HG03439 (cell line): Measurements from ENCODE around the gene CCR5AS.
"Not testable (repeated sequence)": the region's sequence is repeated elsewhere in the genome, so short reads cannot be mapped to it uniquely, and the experiment has no call there.

Experiments
- ATAC-seq: cut with Tn5 transposase; IDR thresholded peaks from one replicate; pipeline ENCODE4 v1.9.1; 2021; ENCODE audit warnings: mild to moderate bottlenecking, moderate library complexity; ENCODE audit not compliant: unreplicated experiment

CCR5AS gene

GRCh38 chr3:46429671-46430070, 22.8 kb upstream of the CCR5AS start:
- no peak for ATAC-seq

GRCh38 chr3:46429250-46429649, 22.4 kb upstream of the CCR5AS start:
- ATAC-seq = no peak

- ATAC-seq = no peak
Measured at GRCh38 chr3:46427916-46428833, 21.3 kb upstream of the CCR5AS start.

GRCh38 chr3:46427404-46427803, 20.5 kb upstream of the CCR5AS start:
- not testable (repeated sequence) for ATAC-seq

GRCh38 chr3:46426476-46426875, 19.6 kb upstream of the CCR5AS start:
- not testable (repeated sequence) for ATAC-seq

GRCh38 chr3:46423588-46423987, 16.7 kb upstream of the CCR5AS start:
- ATAC-seq = no peak

- ATAC-seq = no peak
Measured at GRCh38 chr3:46422617-46423016, 15.8 kb upstream of the CCR5AS start.

GRCh38 chr3:46420931-46421330, 14.1 kb upstream of the CCR5AS start:
- ATAC-seq = no peak

GRCh38 chr3:46419816-46420215, 12.9 kb upstream of the CCR5AS start:
- no peak for ATAC-seq

GRCh38 chr3:46417841-46418611, 11.2 kb upstream of the CCR5AS start:
- no peak for ATAC-seq

- ATAC-seq = no peak
Measured at GRCh38 chr3:46416811-46417510, 10.1 kb upstream of the CCR5AS start.

GRCh38 chr3:46416125-46416810, 9.4 kb upstream of the CCR5AS start:
- no peak for ATAC-seq

- ATAC-seq = no peak
Measured at GRCh38 chr3:46414739-46415138, 7.9 kb upstream of the CCR5AS start.

GRCh38 chr3:46413951-46414350, 7.1 kb upstream of the CCR5AS start:
- no peak for ATAC-seq

- no peak for ATAC-seq
Measured at GRCh38 chr3:46412786-46413298, 6.0 kb upstream of the CCR5AS start.

GRCh38 chr3:46411271-46411670, 4.4 kb upstream of the CCR5AS start:
- ATAC-seq = no peak

- ATAC-seq = no peak
Measured at GRCh38 chr3:46410669-46411068, 3.8 kb upstream of the CCR5AS start.

- ATAC-seq = no peak
Measured at GRCh38 chr3:46409739-46410489, 3.0 kb upstream of the CCR5AS start.

- no peak for ATAC-seq
Measured at GRCh38 chr3:46408853-46409252, 2.0 kb upstream of the CCR5AS start.

- no peak for ATAC-seq
Measured at GRCh38 chr3:46407970-46408369, 1.1 kb upstream of the CCR5AS start.
